HepG2 (cell line): Measurements from ENCODE around the gene ASTN2. TPM values are rescaled to one million over a fixed set of nuclear protein-coding genes. Genes with fewer than 3 reads are reported as not detected.

Experiments
- ATAC-seq: fragments of 200-7000 bp; cut with Tn5 transposase; 3 replicates; pipeline ENCODE4 v1.9.1; 2020; ENCODE audit warnings: mild to moderate bottlenecking, moderate library complexity
- BruUV-seq: library from RNA; stranded (reverse); fragments of 400-500 nt; replicated peaks from 2 replicates; lab custom pipeline; 2021; lab: Mats Ljungman, UMichigan
- CTCF ChIA-PET: fragments of 300-600 bp; formaldehyde crosslinking; extraction: SDS; loops from one replicate; lab custom pipeline; 2021; ENCODE audit warnings: low total read pairs, inconsistent platforms, low intra/inter-chr PET ratio; lab: Yijun Ruan, JAX
- POLR2A ChIA-PET: fragments of 350-600 bp; sonication (Branson Sonifier 250); formaldehyde crosslinking; loops from one replicate; lab custom pipeline; 2020; ENCODE audit warnings: antibody characterized with exemption, inconsistent platforms; lab: Yijun Ruan, JAX
- DNase-seq: peaks from one replicate; pipeline ENCODE4 v3.0.0-alpha.2; 2015; ENCODE audit warnings: low spot score
- FAIRE-seq: peaks from 3 replicates; lab custom pipeline; 2011; peaks lifted over from hg19 to GRCh38; lab: Jason Lieb, UNC
- H2AFZ ChIP-seq: one replicate; pipeline ENCODE4 v1.6.1; 2011; ENCODE audit warnings: low read length, inconsistent platforms
- H3K27ac ChIP-seq: fragments of 300-600 bp; 3 replicates; pipeline ENCODE4 v1.8.0; 2011; ENCODE audit warnings: mixed run types, mild to moderate bottlenecking, mixed read lengths, low read length, inconsistent platforms; ENCODE audit not compliant: insufficient read depth; ENCODE audit errors: extremely low read length
- H3K27me3 ChIP-seq, 2 experiments: fragments of 200-600 bp in 1 of 2; 2 replicates in 1 of 2; 3 replicates in 1 of 2; pipeline versions ENCODE4 v1.6.0 to v1.8.0; 2011; ENCODE audit warnings: low read length in 2 of 2, mild to moderate bottlenecking in 2 of 2, moderate library complexity in 2 of 2, inconsistent platforms in 1 of 2; ENCODE audit not compliant: insufficient read depth in 2 of 2, control insufficient read depth in 1 of 2
- H3K36me3 ChIP-seq, 2 experiments: fragments of 200-600 bp in 1 of 2; replicated peaks in 1 of 2; 2 replicates in 1 of 2; 3 replicates in 1 of 2; pipeline versions ENCODE4 v1.5.1 to v1.8.0; 2011; ENCODE audit warnings: low read length in 2 of 2, inconsistent platforms in 1 of 2; ENCODE audit not compliant: insufficient read depth in 2 of 2, control insufficient read depth in 1 of 2
- H3K4me1 ChIP-seq: 2 replicates; pipeline ENCODE4 v1.5.1; 2012; ENCODE audit warnings: low read length, inconsistent platforms; ENCODE audit not compliant: insufficient read depth
- H3K4me2 ChIP-seq: 2 replicates; pipeline ENCODE4 v1.6.0; 2011; ENCODE audit warnings: low read depth, low read length, inconsistent platforms
- H3K4me3 ChIP-seq, 3 experiments: fragments of 200-600 bp in 1 of 3; sonication (generic), shearing (Covaris generic) in 1 of 3; replicated peaks in 1 of 3; 2 replicates each; pipeline ENCODE4 v1.5.1; 2011 to 2016; ENCODE audit warnings: low read length in 3 of 3, inconsistent platforms in 2 of 3, low read depth in 2 of 3, mild to moderate bottlenecking in 2 of 3, control low read depth in 1 of 3, mixed read lengths in 1 of 3; ENCODE audit not compliant: insufficient read depth in 1 of 3
- H3K79me2 ChIP-seq: one replicate; pipeline ENCODE4 v1.6.1; 2011; ENCODE audit warnings: low read length, inconsistent platforms; ENCODE audit not compliant: insufficient read depth
- H3K9ac ChIP-seq: 2 replicates; pipeline ENCODE4 v1.6.0; 2011; ENCODE audit warnings: mild to moderate bottlenecking, low read depth, low read length, inconsistent platforms; ENCODE audit not compliant: insufficient read depth
- H3K9me3 ChIP-seq: 2 replicates; pipeline ENCODE4 v1.5.1; 2012; ENCODE audit warnings: mild to moderate bottlenecking, low read length
- H4K20me1 ChIP-seq: 2 replicates; pipeline ENCODE4 v1.6.0; 2011; ENCODE audit warnings: inconsistent platforms, mild to moderate bottlenecking, low read length, moderate library complexity; ENCODE audit not compliant: insufficient read depth
- CEBPB ChIP-seq: IDR thresholded peaks from 2 replicates; pipeline ENCODE4 v1.6.1; 2011; ENCODE audit warnings: low read depth, low read length, improper control_type of control experiment, borderline replicate concordance
- HIVEP1 ChIP-seq: sonication (generic); formaldehyde crosslinking; IDR thresholded peaks from 2 replicates; pipeline ENCODE4 v1.4.0; 2020; ENCODE audit warnings: mild to moderate bottlenecking, missing genetic modification reagents
- MED13 ChIP-seq: sonication (generic); formaldehyde crosslinking; IDR thresholded peaks from 2 replicates; pipeline ENCODE4 v1.5.0; 2020; ENCODE audit warnings: missing genetic modification reagents
- MEIS1 ChIP-seq: sonication (generic); formaldehyde crosslinking; IDR thresholded peaks from 2 replicates; pipeline ENCODE4 v1.9.0; 2021; ENCODE audit warnings: mild to moderate bottlenecking, missing genetic modification reagents, moderate library complexity, borderline replicate concordance
- SIX1 ChIP-seq: sonication (generic); formaldehyde crosslinking; IDR thresholded peaks from 2 replicates; pipeline ENCODE4 v1.4.0; 2020; ENCODE audit warnings: missing genetic modification reagents, borderline replicate concordance
- XRCC5 ChIP-seq: fragments of 200-400 bp; formaldehyde crosslinking; optimal IDR thresholded peaks from 2 replicates; pipeline ENCODE3; 2017; ENCODE audit warnings: mild to moderate bottlenecking, low read length
- ZBTB42 ChIP-seq: sonication (generic); formaldehyde crosslinking; IDR thresholded peaks from 2 replicates; pipeline ENCODE4 v1.5.0; 2020; ENCODE audit warnings: mild to moderate bottlenecking, missing genetic modification reagents
- ZBTB8A ChIP-seq: sonication (generic); formaldehyde crosslinking; IDR thresholded peaks from 2 replicates; pipeline ENCODE4 v1.4.0; 2020; ENCODE audit warnings: mild to moderate bottlenecking, low read depth, missing genetic modification reagents, borderline replicate concordance
- ZKSCAN1 ChIP-seq: fragments of 150-350 bp; IDR thresholded peaks from 2 replicates; pipeline ENCODE4 v1.6.1; 2014; ENCODE audit warnings: low read length
- ZNF777 ChIP-seq: sonication (generic); formaldehyde crosslinking; IDR thresholded peaks from 2 replicates; pipeline ENCODE4 v1.4.0; 2020; ENCODE audit warnings: missing genetic modification reagents
- WGBS: methylation state at CpG from one replicate; pipeline ENCODE4 v1.1.6; 2017; ENCODE audit warnings: low lambda C conversion rate; 5-methylcytosine and 5-hydroxymethylcytosine counted together
- in situ Hi-C: cut with HindIII; loops from 2 replicates; pipeline ENCODE4 v1.10.0; 2017; ENCODE audit warnings: low pct_unique_long_range_greater_than_20kb; ENCODE audit not compliant: extremely low pct_ligation_motif_present
- intact Hi-C: fragments of 100-400 bp; cut with micrococcal nuclease; formaldehyde crosslinking; loops from one replicate; pipeline ENCODE4 v1.10.0; 2022; ENCODE audit not compliant: unreplicated experiment
- polyA plus RNA-seq, 8 experiments: library from polyadenylated mRNA; depleted of rRNA in 3 of 8; stranded (reverse) in 7 of 8; unstranded in 1 of 8; fragments of >200 nt; fragmentation: Illumina TruSeq in 4 of 8; extraction: Trizol in 4 of 8; gene quantifications; 2 replicates each; pipeline versions ENCODE4 v1.2.1 to v1.2.3, GENCODE V29; 2011 to 2016; ENCODE audit warnings: low read depth in 4 of 8, missing spikeins in 1 of 8, mixed read lengths in 1 of 8; ENCODE audit not compliant: insufficient read depth in 1 of 8
- total RNA-seq, 5 experiments: library from RNA; depleted of rRNA; stranded (reverse); fragments of >200 nt; fragmentation: Illumina TruSeq; extraction: Trizol; gene quantifications; 2 replicates each; pipeline ENCODE4 v1.2.3, GENCODE V29; 2016; ENCODE audit warnings: low read depth in 1 of 5
- TF ChIP-seq, protein P1 (sequence below): IDR thresholded peaks from 2 replicates; pipeline ENCODE4 v1.6.1; 2016; ENCODE audit warnings: missing genetic modification reagents, missing compliant biosample characterization
- TF ChIP-seq, protein P2 (sequence below): sonication (generic); formaldehyde crosslinking; IDR thresholded peaks from 2 replicates; pipeline ENCODE4 v1.4.0; 2020; ENCODE audit warnings: missing genetic modification reagents, mild to moderate bottlenecking, borderline replicate concordance
- TF ChIP-seq, protein P3 (sequence below): sonication (generic); formaldehyde crosslinking; IDR thresholded peaks from 2 replicates; pipeline ENCODE4 v1.8.1; 2023; ENCODE audit warnings: missing genetic modification reagents, mild to moderate bottlenecking, borderline replicate concordance

The ASTN2 gene
- total and polyA plus RNA-seq, 2 of the 13 experiments (the other 11 are each of a cell fraction or from before 2014, with no cell fraction given): 5.2 to 13.5 TPM

DNA sequence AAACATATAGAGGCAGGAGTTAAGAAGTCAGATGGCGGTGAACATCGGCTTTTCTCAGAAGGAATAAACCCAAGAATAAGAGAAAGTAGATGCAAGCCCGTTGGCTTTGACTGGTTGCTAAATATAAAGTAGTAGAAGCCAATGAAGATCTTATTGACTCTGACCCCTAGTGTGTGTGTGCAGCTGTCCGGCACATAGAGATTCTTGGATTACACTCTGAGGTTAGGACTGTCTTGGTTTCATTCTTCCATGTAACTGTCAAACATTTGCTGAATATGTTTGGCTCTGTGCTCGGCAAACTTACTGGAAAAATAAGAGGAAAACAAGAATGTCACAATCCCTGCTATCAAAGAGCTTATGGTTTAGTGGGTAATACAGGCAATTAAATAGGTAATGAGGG lies 54.9 kb downstream of the ASTN2 start (continued):
- TF ChIP-seq ZKSCAN1 (no peak), MEIS1 (no peak), SIX1 (CRISPR knock-in tag) (no peak), ZBTB8A (CRISPR knock-in tag) (no peak)
- TF ChIP-seq, protein P1, sequence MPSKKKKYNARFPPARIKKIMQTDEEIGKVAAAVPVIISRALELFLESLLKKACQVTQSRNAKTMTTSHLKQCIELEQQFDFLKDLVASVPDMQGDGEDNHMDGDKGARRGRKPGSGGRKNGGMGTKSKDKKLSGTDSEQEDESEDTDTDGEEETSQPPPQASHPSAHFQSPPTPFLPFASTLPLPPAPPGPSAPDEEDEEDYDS: no peak
- TF ChIP-seq, protein P2, sequence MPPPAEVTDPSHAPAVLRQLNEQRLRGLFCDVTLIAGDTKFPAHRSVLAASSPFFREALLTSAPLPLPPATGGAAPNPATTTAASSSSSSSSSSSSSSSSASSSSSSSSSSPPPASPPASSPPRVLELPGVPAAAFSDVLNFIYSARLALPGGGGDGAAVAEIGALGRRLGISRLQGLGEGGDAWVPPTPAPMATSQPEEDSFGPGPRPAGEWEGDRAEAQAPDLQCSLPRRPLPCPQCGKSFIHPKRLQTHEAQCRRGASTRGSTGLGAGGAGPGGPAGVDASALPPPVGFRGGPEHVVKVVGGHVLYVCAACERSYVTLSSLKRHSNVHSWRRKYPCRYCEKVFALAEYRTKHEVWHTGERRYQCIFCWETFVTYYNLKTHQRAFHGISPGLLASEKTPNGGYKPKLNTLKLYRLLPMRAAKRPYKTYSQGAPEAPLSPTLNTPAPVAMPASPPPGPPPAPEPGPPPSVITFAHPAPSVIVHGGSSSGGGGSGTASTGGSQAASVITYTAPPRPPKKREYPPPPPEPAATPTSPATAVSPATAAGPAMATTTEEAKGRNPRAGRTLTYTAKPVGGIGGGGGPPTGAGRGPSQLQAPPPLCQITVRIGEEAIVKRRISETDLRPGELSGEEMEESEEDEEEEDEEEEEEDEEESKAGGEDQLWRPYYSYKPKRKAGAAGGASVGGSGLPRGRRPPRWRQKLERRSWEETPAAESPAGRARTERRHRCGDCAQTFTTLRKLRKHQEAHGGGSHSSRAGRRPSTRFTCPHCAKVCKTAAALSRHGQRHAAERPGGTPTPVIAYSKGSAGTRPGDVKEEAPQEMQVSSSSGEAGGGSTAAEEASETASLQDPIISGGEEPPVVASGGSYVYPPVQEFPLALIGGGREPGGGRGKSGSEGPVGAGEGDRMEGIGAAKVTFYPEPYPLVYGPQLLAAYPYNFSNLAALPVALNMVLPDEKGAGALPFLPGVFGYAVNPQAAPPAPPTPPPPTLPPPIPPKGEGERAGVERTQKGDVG (CRISPR knock-in tag): no peak

DNA sequence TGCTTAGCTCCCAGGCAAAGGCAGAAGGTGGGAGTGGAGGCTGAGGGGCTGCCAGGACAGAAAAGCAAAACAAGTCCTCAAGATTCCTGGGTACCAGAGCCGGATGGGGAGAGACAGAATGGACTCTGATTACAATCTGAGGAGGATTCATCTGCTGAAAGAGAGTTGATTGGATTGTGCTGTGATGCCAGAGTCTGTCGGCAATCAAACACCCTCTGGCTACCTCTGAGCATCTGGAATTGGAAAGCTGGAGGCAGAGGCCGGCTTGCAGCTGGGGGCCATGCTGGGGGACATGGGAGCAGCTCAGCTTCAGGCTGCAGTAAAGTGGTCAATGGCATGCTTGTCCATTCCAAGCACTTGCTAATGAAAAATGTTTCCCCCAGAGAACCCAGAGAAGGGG lies 59.3 kb downstream of the ASTN2 start:
- no peak for TF ChIP-seq ZBTB42 (CRISPR knock-in tag)
- no peak for TF ChIP-seq XRCC5
- TF ChIP-seq ZNF777: no peak
- no peak for TF ChIP-seq MED13 (CRISPR knock-in tag)
- TF ChIP-seq, protein P3, sequence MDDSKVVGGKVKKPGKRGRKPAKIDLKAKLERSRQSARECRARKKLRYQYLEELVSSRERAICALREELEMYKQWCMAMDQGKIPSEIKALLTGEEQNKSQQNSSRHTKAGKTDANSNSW: no peak
- no peak for TF ChIP-seq ZBTB8A (CRISPR knock-in tag)
- no peak for TF ChIP-seq CEBPB
- TF ChIP-seq HIVEP1 (CRISPR knock-in tag): no peak

More for the DNA sequence above, 59.3 kb downstream of the ASTN2 start:
- Histone ChIP-seq H3K27ac (no peak overlapping the region), H3K9me3 (no peaks in the 10 kb centered on the region), H3K4me3 (no peak overlapping the region), H4K20me1 (no peaks in the 10 kb centered on the region), H3K27me3 (no peaks in the 10 kb centered on the region), H3K4me2 (no peak overlapping the region), H3K9ac (no peak overlapping the region), H3K4me1 (no peaks in the 10 kb centered on the region), H3K36me3 (no peaks in the 10 kb centered on the region), H2AFZ (no peak overlapping the region), H3K79me2 (no peaks in the 10 kb centered on the region)
- ATAC-seq (no peak), FAIRE-seq (no peak), DNase-seq (no peak)
- in situ Hi-C loops: no loop called here
- WGBS: 10% methylated on average over 2 of the region's 3 CpGs
- BruUV-seq: no TSS peak
- CTCF ChIA-PET: no interaction called here
- POLR2A ChIA-PET: no interaction called here
- intact Hi-C loops: no loop called here
